GM18867 (cell line): ENCODE measurements around the gene MYL11.
"Not testable (repeated sequence)": the region's sequence is repeated elsewhere in the genome, so short reads cannot be mapped to it uniquely, and the experiment has no call there.

ENCODE experiments used
- ATAC-seq: cut with Tn5 transposase; IDR thresholded peaks from one replicate; pipeline ENCODE4 v1.9.1; 2021; ENCODE audit warnings: mild to moderate bottlenecking, moderate library complexity; ENCODE audit not compliant: unreplicated experiment

Gene MYL11

GRCh38 chr16:30374538-30374937 lies at the start of gene MYL11:
TSS of gene MYL11 (plus strand) at chr16:30374802. CDS start at chr16:30374858, 56 bp downstream.
- no peak for ATAC-seq

- peak; percentile 86 for ATAC-seq
Observed at GRCh38 chr16:30334473-30334989, 40.1 kb upstream of the MYL11 start.

- ATAC-seq, result peak; percentile 78
Observed at GRCh38 chr16:30335028-30335597, 39.5 kb upstream of the MYL11 start.

- peak; percentile 5 for ATAC-seq
Observed at GRCh38 chr16:30335598-30336474, 38.8 kb upstream of the MYL11 start.

- ATAC-seq, result not testable (repeated sequence)
Observed at GRCh38 chr16:30337964-30338357, 36.6 kb upstream of the MYL11 start.

- not testable (repeated sequence) for ATAC-seq
Observed at GRCh38 chr16:30338715-30339114, 35.9 kb upstream of the MYL11 start.

DNA sequence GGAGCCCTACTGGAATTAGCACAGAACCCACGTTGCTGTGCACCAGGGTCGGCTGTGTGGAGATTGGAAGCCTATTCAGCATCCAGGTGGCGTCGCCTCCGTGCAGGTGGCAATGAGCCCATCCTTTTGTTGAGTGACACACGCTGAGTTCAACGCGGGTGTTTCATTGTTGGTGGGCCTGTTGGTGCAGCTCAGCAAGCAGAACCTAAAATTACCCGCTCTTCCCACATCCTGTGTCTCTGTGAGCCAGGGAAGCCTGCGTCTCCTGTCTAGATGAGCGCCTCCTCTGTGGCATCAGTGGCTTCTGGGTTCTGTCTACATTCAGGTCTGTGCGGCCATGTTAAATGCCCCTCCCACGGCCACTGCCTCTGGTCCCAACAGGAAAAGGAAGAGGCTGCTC lies 34.0 kb upstream of the MYL11 start:
- no peak for ATAC-seq

GRCh38 chr16:30341971-30342370 lies 32.6 kb upstream of the MYL11 start:
- not testable (repeated sequence) for ATAC-seq

DNA sequence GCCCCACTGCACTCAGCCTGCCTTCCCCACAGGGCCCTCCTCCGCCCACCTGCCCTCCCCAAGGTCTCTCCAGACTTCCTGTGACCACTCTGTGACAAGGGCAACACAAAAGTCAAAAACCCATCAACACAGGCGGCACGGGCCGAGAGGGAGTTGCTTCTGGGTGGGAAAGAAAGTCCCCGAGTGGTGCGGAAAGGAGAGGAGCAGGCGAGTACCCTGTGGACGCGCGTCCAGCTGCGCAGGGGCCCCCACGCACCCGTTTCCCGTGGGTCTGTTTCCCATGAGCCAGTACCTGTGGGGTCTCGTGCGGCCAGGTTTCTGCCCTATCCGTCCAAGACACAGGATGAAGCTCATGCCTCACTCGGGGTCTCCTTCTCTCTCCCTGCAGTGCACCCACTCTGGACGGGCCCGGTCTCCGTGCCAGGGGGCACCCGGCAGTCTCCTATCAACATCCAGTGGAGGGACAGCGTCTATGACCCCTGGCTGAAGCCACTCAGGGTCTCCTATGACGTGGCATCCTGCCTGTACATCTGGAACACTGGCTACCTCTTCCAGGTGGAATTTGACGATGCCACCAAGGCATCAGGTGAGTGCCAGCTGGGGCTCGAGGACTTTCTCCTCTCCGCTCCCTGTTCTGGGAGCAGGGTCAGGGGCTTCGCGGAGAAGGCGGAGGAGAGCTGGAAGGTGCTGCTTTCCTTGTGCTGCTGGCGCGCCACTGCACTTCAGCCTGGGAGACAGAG lies 31.7 kb upstream of the MYL11 start:
- ATAC-seq, result no peak

DNA sequence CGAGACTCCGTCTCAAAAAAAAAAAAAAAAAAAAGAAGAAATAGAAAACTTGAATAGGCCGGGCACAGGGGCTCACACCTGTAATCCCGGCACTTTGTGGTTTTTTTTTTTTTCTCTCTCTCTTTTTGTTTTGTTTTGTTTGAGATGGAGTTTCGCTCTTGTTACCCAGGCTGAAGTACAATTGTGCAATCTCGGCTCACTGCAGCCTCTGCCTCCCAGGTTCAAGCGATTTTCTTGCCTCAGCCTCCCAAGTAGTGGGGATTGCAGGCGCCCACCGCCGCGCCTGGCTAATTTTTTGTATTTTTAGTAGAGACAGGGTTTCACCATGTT lies 31.1 kb upstream of the MYL11 start:
- not testable (repeated sequence) for ATAC-seq

GRCh38 chr16:30346286-30346685 lies 28.3 kb upstream of the MYL11 start:
- ATAC-seq, result no peak

DNA sequence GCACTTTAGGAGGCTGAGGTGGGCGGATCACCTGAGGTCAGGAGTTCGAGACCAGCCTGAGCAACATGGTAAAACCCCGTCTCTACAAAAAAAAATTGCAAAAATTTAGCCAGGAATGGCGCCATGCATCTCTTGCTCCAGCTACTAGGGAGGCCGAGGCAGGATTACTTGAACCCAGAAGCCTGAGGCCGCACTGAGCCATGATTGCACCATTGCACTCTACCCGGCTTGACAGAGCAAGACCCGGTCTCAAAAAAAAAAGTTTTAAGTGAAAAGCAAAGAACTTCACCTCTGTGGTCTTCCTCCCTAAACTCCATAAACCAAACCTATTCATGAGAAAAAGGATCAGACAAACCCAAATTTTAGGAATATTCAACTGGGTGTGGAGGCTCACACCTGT lies 26.5 kb upstream of the MYL11 start:
- ATAC-seq, result no peak

- no peak for ATAC-seq
Observed at GRCh38 chr16:30348929-30349328, 25.7 kb upstream of the MYL11 start.

GRCh38 chr16:30349675-30350074 lies 24.9 kb upstream of the MYL11 start:
- no peak for ATAC-seq

DNA sequence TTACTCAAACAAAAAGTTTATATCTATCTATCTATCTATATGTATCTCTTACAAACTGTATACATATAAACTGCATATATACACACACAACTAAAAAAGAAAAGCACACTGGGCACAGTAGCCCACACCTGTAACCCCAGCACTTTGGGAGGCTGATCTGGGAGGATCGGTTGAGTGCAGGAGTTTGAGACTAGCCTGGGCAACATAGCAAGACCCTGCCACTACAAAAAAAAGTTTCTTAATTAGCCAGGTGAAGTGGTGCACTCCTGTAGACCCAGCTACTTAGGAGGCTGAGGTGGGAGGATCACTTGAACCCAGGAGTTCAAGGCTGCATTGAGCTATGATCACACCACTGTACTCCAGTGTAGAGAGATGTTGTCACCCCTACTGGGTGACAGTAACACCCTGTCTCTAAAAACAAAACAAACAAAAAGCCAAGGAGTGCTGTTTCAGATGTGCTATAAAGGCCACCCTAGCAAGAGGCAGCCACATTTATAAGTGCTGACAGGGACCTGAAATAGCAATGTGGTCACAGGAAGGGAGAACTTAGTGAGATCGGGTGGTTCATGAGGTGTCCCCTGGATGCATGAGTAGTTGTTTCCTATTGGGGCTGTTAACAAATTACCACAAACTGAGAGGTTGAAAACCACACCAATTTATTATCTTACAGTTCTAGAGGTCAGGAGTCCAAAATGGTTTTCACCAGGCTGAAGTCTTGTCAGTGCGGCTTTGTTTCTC lies 24.3 kb upstream of the MYL11 start:
- peak; percentile 48 for ATAC-seq

DNA sequence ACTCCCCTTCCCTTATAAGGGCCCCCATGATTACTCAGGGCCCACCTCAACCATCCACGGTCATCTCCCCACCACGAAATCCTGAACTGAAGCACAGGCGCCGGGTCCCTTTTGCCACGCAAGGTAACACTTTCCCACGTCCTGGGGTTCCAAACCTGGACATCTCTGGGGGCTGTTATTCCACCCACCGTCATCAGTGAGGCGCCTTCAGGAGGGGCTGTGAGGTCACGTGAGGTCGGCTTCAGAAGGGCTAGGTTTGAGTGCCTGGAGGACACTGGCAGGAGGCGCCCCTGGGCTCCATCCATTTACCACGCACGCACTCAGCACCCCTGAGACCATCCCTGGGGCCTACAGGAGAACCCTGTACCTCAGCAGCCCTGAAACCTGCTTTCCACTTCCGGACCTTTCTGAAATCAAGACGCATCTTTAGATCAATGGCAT lies 23.6 kb upstream of the MYL11 start:
- ATAC-seq, result no peak

GRCh38 chr16:30351586-30352419 lies 22.8 kb upstream of the MYL11 start:
- no peak for ATAC-seq

GRCh38 chr16:30352488-30353401 lies 21.9 kb upstream of the MYL11 start:
- ATAC-seq, result no peak
